Gastroesophageal sphincter (tissue), 4 donors: ENCODE data around the gene GATAD2A. TPM values are rescaled to one million over a fixed set of nuclear protein-coding genes. Genes with fewer than 3 reads are reported as not detected.
A peak's percentile ranks its signal among the peaks of the same experiment; 100 is the strongest.

Experiments
- ATAC-seq: fragments of 150-250 bp; one replicate; pipeline ENCODE4 v1.9.1; 2016; ENCODE audit warnings: mild to moderate bottlenecking, moderate library complexity
- H3K27ac ChIP-seq, 4 donors: fragments of 200-600 bp; sonication (generic) in 3 of 4; 1 replicate in 3 of 4; 2 replicates in 1 of 4; pipeline ENCODE4 v1.5.1; 2016 to 2019
- H3K27me3 ChIP-seq: fragments of 200-600 bp; sonication (generic); one replicate; pipeline ENCODE4 v1.5.1; 2019
- H3K36me3 ChIP-seq, 2 donors: fragments of 200-600 bp; sonication (generic); one replicate each; pipeline ENCODE4 v1.5.1; 2019; ENCODE audit warnings: control low read depth in 1 of 2
- H3K4me1 ChIP-seq, 3 donors: fragments of 200-600 bp; sonication (generic); 1 replicate in 2 of 3; 2 replicates in 1 of 3; pipeline ENCODE4 v1.5.1; 2016 to 2019; ENCODE audit warnings: control low read depth in 2 of 3
- H3K4me3 ChIP-seq, 2 donors: fragments of 200-600 bp; sonication (generic); one replicate each; pipeline ENCODE4 v1.5.1; 2019; ENCODE audit warnings: mild to moderate bottlenecking in 1 of 2, moderate library complexity in 1 of 2
- H3K9me3 ChIP-seq, 3 donors: fragments of 200-600 bp; sonication (generic); one replicate each; pipeline ENCODE4 v1.5.1; 2017 to 2019; ENCODE audit warnings: control low read depth in 2 of 3
- CTCF ChIP-seq, 4 experiments: fragments of 200-600 bp in 2 of 4; fragments of 450-650 bp in 2 of 4; sonication (generic) in 1 of 4; IDR thresholded peaks; one replicate each; pipeline ENCODE4 v1.5.1; 2017 to 2019; ENCODE audit warnings: antibody characterized with exemption in 4 of 4, mild to moderate bottlenecking in 2 of 4, moderate library complexity in 2 of 4
- EP300 ChIP-seq: sonication (generic); formaldehyde crosslinking; IDR thresholded peaks from one replicate; pipeline ENCODE4 v1.6.1; 2017; ENCODE audit warnings: antibody characterized with exemption, mild to moderate bottlenecking
- POLR2A ChIP-seq, 2 donors: fragments of 450-650 bp; IDR thresholded peaks; one replicate each; pipeline ENCODE4 v1.6.1; 2017; ENCODE audit warnings: antibody characterized with exemption in 2 of 2, mild to moderate bottlenecking in 2 of 2, moderate library complexity in 1 of 2
- POLR2AphosphoS5 ChIP-seq: sonication (generic); formaldehyde crosslinking; IDR thresholded peaks from one replicate; pipeline ENCODE4 v1.6.1; 2017; ENCODE audit warnings: antibody characterized with exemption
- WGBS, 2 donors: methylation state at CpG; one replicate each; pipeline ENCODE4 v1.1.5; 2018; ENCODE audit warnings: low coverage in 1 of 2; 5-methylcytosine and 5-hydroxymethylcytosine counted together
- total RNA-seq, 4 donors: library from RNA; depleted of rRNA; stranded (reverse); fragments of >200 nt; gene quantifications; one replicate each; pipeline ENCODE4 v1.1.0, GENCODE V29; 2016

Gene GATAD2A
- total RNA-seq, 4 donors from 2014 or later = 30.9 to 69.0 (median 36.6) TPM

GRCh38 chr19:19434483-19435045, 29.1 kb downstream of the GATAD2A start:
- H3K9me3 ChIP-seq = no peaks in the 10 kb centered on the region
- H3K4me1 ChIP-seq = peaks cover 3 to 27% (median 14%) of the 10 kb centered on the region in 3 donors
- no peak overlapping the region for H3K4me3 ChIP-seq
- 19 to 51% methylated on average over 4 to 6 of the region's 8 CpGs for WGBS, 2 donors
- H3K27me3 ChIP-seq = no peaks in the 10 kb centered on the region
- peak overlapping the region in 3 of 4 donors; percentile 43 to 51 (median 48) for H3K27ac ChIP-seq
- peaks cover 0 to 6% of the 10 kb centered on the region in 2 donors for H3K36me3 ChIP-seq
- TF ChIP-seq POLR2A (IDR thresholded peaks at IDR 0.05) (no peak), CTCF (IDR thresholded peaks at IDR 0.05) (no peak), EP300 (no peak), POLR2AphosphoS5 (no peak)
- peak; percentile 88 for ATAC-seq

- H3K9me3 ChIP-seq = no peaks in the 10 kb centered on the region
- no peak overlapping the region for H3K27ac ChIP-seq
- no CpG with 5 or more reads among the region's 10 CpGs for WGBS, 2 donors
- no peak overlapping the region for H3K4me3 ChIP-seq
- H3K4me1 ChIP-seq = peaks cover 3 to 26% (median 14%) of the 10 kb centered on the region in 3 donors
- no peak for ATAC-seq
- H3K36me3 ChIP-seq = peaks cover 0 to 6% of the 10 kb centered on the region in 2 donors
- TF ChIP-seq POLR2AphosphoS5 (no peak), POLR2A (IDR thresholded peaks at IDR 0.05) (no peak), CTCF (IDR thresholded peaks at IDR 0.05) (no peak), EP300 (no peak)
- no peaks in the 10 kb centered on the region for H3K27me3 ChIP-seq
These were observed 30.7 kb downstream of the GATAD2A start for GRCh38 chr19:19436137-19436691.

GRCh38 chr19:19438366-19439175, 33.1 kb downstream of the GATAD2A start:
- no peak overlapping the region for H3K4me3 ChIP-seq
- no peaks in the 10 kb centered on the region for H3K27me3 ChIP-seq
- no peak overlapping the region for H3K27ac ChIP-seq
- H3K9me3 ChIP-seq = no peaks in the 10 kb centered on the region
- no peak for ATAC-seq
- H3K4me1 ChIP-seq = peaks cover 3 to 16% (median 14%) of the 10 kb centered on the region in 3 donors
- TF ChIP-seq EP300 (no peak), POLR2A (IDR thresholded peaks at IDR 0.05) (no peak), CTCF (IDR thresholded peaks at IDR 0.05) (no peak), POLR2AphosphoS5 (no peak)
- peaks cover 0 to 6% of the 10 kb centered on the region in 2 donors for H3K36me3 ChIP-seq
- WGBS, 2 donors = 65 to 80% methylated on average over 2 to 4 of the region's 4 CpGs

GRCh38 chr19:19439176-19439482, 33.7 kb downstream of the GATAD2A start:
- Histone ChIP-seq H3K9me3 (no peaks in the 10 kb centered on the region), H3K27me3 (no peaks in the 10 kb centered on the region), H3K36me3 (peaks cover 0 to 6% of the 10 kb centered on the region in 2 donors), H3K4me3 (no peak overlapping the region), H3K4me1 (peaks cover 2 to 12% (median 9%) of the 10 kb centered on the region in 3 donors), H3K27ac (no peak overlapping the region)
- WGBS, 2 donors = 50 to 67% methylated on average over 1 of the region's 2 CpGs
- no peak for TF ChIP-seq CTCF (IDR thresholded peaks at IDR 0.05)
- no peak for TF ChIP-seq POLR2A (IDR thresholded peaks at IDR 0.05)
- TF ChIP-seq EP300 = no peak
- no peak for TF ChIP-seq POLR2AphosphoS5
- no peak for ATAC-seq
